SK-N-SH (cell line): ENCODE data around the gene CIAO3. TPM values are rescaled to one million over a fixed set of nuclear protein-coding genes. Genes with fewer than 3 reads are reported as not detected.

Experiments used
- CTCF ChIA-PET: fragments of 300-600, 350-600 bp; formaldehyde crosslinking; extraction: SDS; loops from one replicate; lab custom pipeline; 2021; lab: Yijun Ruan, JAX
- POLR2A ChIA-PET: fragments of 350-600 bp; sonication (Branson Sonifier 250); formaldehyde crosslinking; extraction: SDS; loops from one replicate; lab custom pipeline; 2020; ENCODE audit warnings: antibody characterized with exemption, inconsistent platforms; lab: Yijun Ruan, JAX
- DNase-seq: peaks from one replicate; pipeline ENCODE4 v3.0.0; 2012
- H2AFZ ChIP-seq: fragments of 200-600 bp; sonication (generic); 2 replicates; pipeline ENCODE4 v1.8.1; 2016; ENCODE audit warnings: antibody characterized with exemption, mild to moderate bottlenecking, low read depth
- H3F3A ChIP-seq: fragments of 200-600 bp; sonication (generic); replicated peaks from 2 replicates; pipeline ENCODE3; 2016; ENCODE audit warnings: antibody characterized with exemption, mild to moderate bottlenecking; ENCODE audit not compliant: insufficient read depth
- H3K27ac ChIP-seq, 2 experiments: fragments of 200-500 bp in 1 of 2; fragments of 200-600 bp in 1 of 2; sonication (Bioruptor generic) in 1 of 2; sonication (generic), shearing (Covaris generic) in 1 of 2; 2 replicates each; pipeline versions ENCODE4 v1.5.1 to v1.6.1; 2014 to 2016; ENCODE audit warnings: low read depth in 2 of 2, inconsistent platforms in 1 of 2, low read length in 1 of 2, mild to moderate bottlenecking in 1 of 2, mixed read lengths in 1 of 2
- H3K27me3 ChIP-seq: fragments of 200-600 bp; sonication (generic), shearing (Covaris generic); 2 replicates; pipeline ENCODE4 v1.6.1; 2016; ENCODE audit warnings: mixed run types; ENCODE audit not compliant: insufficient read depth
- H3K36me3 ChIP-seq, 2 experiments: fragments of 200-500 bp in 1 of 2; fragments of 200-600 bp in 1 of 2; sonication (Bioruptor generic) in 1 of 2; sonication (generic) in 1 of 2; replicated peaks in 1 of 2; 2 replicates each; pipeline versions ENCODE3 to v1.5.1; 2014 to 2016; ENCODE audit warnings: low read length in 1 of 2, mild to moderate bottlenecking in 1 of 2; ENCODE audit not compliant: insufficient read depth in 2 of 2, control insufficient read depth in 1 of 2
- H3K4me1 ChIP-seq, 2 experiments: fragments of 200-500 bp in 1 of 2; fragments of 200-600 bp in 1 of 2; sonication (Bioruptor generic) in 1 of 2; sonication (generic), shearing (Covaris generic) in 1 of 2; 2 replicates each; pipeline versions ENCODE4 v1.5.1 to v1.6.1; 2014 to 2016; ENCODE audit warnings: low read depth in 1 of 2, low read length in 1 of 2, mixed run types in 1 of 2; ENCODE audit not compliant: insufficient read depth in 2 of 2, control insufficient read depth in 1 of 2
- H3K4me2 ChIP-seq: fragments of 200-600 bp; sonication (generic), shearing (Covaris generic); 2 replicates; pipeline ENCODE4 v1.6.1; 2017; ENCODE audit warnings: mixed run types
- H3K4me3 ChIP-seq, 2 experiments: fragments of 200-500 bp in 1 of 2; fragments of 200-600 bp in 1 of 2; sonication (Bioruptor generic) in 1 of 2; sonication (generic), shearing (Covaris generic) in 1 of 2; 2 replicates each; pipeline versions ENCODE4 v1.5.1 to v1.8.1; 2014 to 2016; ENCODE audit warnings: low read depth in 2 of 2, inconsistent platforms in 1 of 2, low read length in 1 of 2, mild to moderate bottlenecking in 1 of 2, mixed read lengths in 1 of 2, moderate library complexity in 1 of 2
- H3K79me2 ChIP-seq: fragments of 200-600 bp; sonication (generic); 2 replicates; pipeline ENCODE4 v1.8.1; 2017; ENCODE audit warnings: mild to moderate bottlenecking; ENCODE audit not compliant: insufficient read depth
- H3K9ac ChIP-seq: fragments of 200-600 bp; sonication (generic); 2 replicates; pipeline ENCODE4 v1.6.1; 2017; ENCODE audit warnings: mixed run types
- H3K9me2 ChIP-seq: fragments of 200-600 bp; sonication (generic); 2 replicates; pipeline ENCODE4 v1.6.1; 2017; ENCODE audit warnings: mixed run types
- H3K9me3 ChIP-seq: fragments of 200-600 bp; sonication (generic); 2 replicates; pipeline ENCODE4 v1.6.1; 2017; ENCODE audit warnings: mixed run types, mild to moderate bottlenecking, moderate library complexity
- H4K20me1 ChIP-seq: fragments of 200-600 bp; sonication (generic); 2 replicates; pipeline ENCODE4 v1.6.1; 2017; ENCODE audit warnings: mild to moderate bottlenecking, mixed run types; ENCODE audit not compliant: insufficient read depth
- CHD2 ChIP-seq: fragments of 150-350 bp; IDR thresholded peaks from 2 replicates; pipeline ENCODE4 v1.6.1; 2018; ENCODE audit warnings: low read length; ENCODE audit not compliant: partially characterized antibody
- ELF1 ChIP-seq: IDR thresholded peaks from 2 replicates; pipeline ENCODE4 v1.4.0; 2012
- EP300 ChIP-seq, 2 experiments: IDR thresholded peaks; 2 replicates each; pipeline versions ENCODE4 v1.4.0 to v1.6.1; 2012; ENCODE audit warnings: borderline replicate concordance in 1 of 2, low read depth in 1 of 2, low read length in 1 of 2
- EZH2phosphoT487 ChIP-seq: fragments of 200-600 bp; sonication (generic); IDR thresholded peaks from 2 replicates; pipeline ENCODE4 v1.6.1; 2017; ENCODE audit warnings: low read depth, mixed run types, mild to moderate bottlenecking, antibody characterized with exemption, moderate library complexity, borderline replicate concordance
- FOSL2 ChIP-seq: IDR thresholded peaks from 2 replicates; pipeline ENCODE4 v1.4.0; 2012; ENCODE audit warnings: low read depth, mild to moderate bottlenecking, moderate library complexity, borderline replicate concordance
- FOXJ3 ChIP-seq: sonication (generic); formaldehyde crosslinking; IDR thresholded peaks from 2 replicates; pipeline ENCODE4 v1.5.1; 2020; ENCODE audit warnings: mild to moderate bottlenecking, missing genetic modification reagents
- FOXM1 ChIP-seq: IDR thresholded peaks from 2 replicates; pipeline ENCODE4 v1.4.0; 2012; ENCODE audit warnings: low read depth, mild to moderate bottlenecking
- GATA2 ChIP-seq: sonication (generic); formaldehyde crosslinking; IDR thresholded peaks from 2 replicates; pipeline ENCODE4 v1.5.0; 2020; ENCODE audit warnings: mild to moderate bottlenecking, missing genetic modification reagents
- JUND ChIP-seq: IDR thresholded peaks from 2 replicates; pipeline ENCODE4 v1.4.0; 2012
- MXI1 ChIP-seq: IDR thresholded peaks from 2 replicates; pipeline ENCODE4 v1.6.1; 2012; ENCODE audit warnings: mild to moderate bottlenecking, low read depth, low read length, improper control_type of control experiment
- NFIC ChIP-seq: IDR thresholded peaks from 2 replicates; pipeline ENCODE4 v1.4.0; 2012; ENCODE audit warnings: borderline replicate concordance
- NRF1 ChIP-seq: IDR thresholded peaks from 2 replicates; pipeline ENCODE4 v1.6.1; 2012; ENCODE audit warnings: low read depth, mild to moderate bottlenecking, low read length
- POLR2AphosphoS5 ChIP-seq: IDR thresholded peaks from 2 replicates; pipeline ENCODE4 v1.6.1; 2012; ENCODE audit warnings: low read depth, low read length
- TAF1 ChIP-seq: IDR thresholded peaks from 2 replicates; pipeline ENCODE4 v1.6.1; 2012; ENCODE audit warnings: low read depth, mild to moderate bottlenecking, low read length, moderate library complexity, borderline replicate concordance
- TCF12 ChIP-seq: IDR thresholded peaks from 2 replicates; pipeline ENCODE4 v1.4.0; 2012
- WGBS: methylation state at CpG from one replicate; pipeline ENCODE4 v1.1.6; 2017; ENCODE audit warnings: low lambda C conversion rate; 5-methylcytosine and 5-hydroxymethylcytosine counted together
- polyA plus RNA-seq, 3 experiments: library from polyadenylated mRNA; depleted of rRNA; stranded (reverse); fragments of >200 nt; gene quantifications; 2 replicates each; pipeline ENCODE4 v1.2.3, GENCODE V29; 2012
- TF ChIP-seq, protein P1 (sequence below): fragments of 150-350 bp; IDR thresholded peaks from 2 replicates; pipeline ENCODE4 v1.6.1; 2017; ENCODE audit warnings: antibody characterized with exemption, low read length, low read depth, borderline replicate concordance

Gene CIAO3
- polyA plus RNA-seq, 1 of the 3 experiments (the other 2 are of a cell fraction), result 14.4 TPM

DNA sequence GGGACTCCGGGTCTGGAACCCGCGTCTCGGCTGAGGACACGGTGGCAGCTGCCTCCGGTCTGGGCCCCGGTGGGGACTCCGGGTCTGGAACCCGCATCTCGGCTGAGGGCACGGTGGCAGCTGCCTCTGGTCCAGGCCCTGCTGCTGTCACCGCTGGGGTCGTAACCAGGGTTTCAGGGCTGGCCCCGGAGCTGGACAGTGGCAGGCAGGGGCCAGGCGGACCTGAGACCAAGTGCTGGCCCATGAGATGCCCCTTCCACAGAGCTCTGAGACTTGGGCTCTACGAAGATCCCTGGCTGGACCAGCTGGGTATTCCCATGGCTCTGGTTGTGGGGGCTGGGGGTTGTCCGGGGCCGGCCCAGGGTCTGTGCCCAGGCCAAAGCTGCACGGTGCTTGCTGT lies 43.6 kb upstream of the CIAO3 start:
- 98% methylated on average over 14 of the region's 19 CpGs for WGBS
- H3K27ac ChIP-seq, result no peak overlapping the region
- POLR2A ChIA-PET, result interaction anchor here (0.9 to 1.4 kb wide), 2 partner anchors 43 to 68 kb away, joined by 3 to 4 read pairs; partner anchors contain the start of gene CIAO3
- no peaks in the 10 kb centered on the region for H3K9me2 ChIP-seq
- H4K20me1 ChIP-seq, result peaks cover 23% of the 10 kb centered on the region; the same call in 1 of the 2 replicates
- peaks cover 27% of the 10 kb centered on the region for H3K79me2 ChIP-seq
- H3K4me1 ChIP-seq, result peaks cover 0 to 25% of the 10 kb centered on the region in 2 experiments; a peak in 1 of 4 replicates
- peaks cover 17% of the 10 kb centered on the region; the same call in 1 of the 2 replicates for H3K27me3 ChIP-seq
- H3K9ac ChIP-seq, result no peak overlapping the region
- no peak overlapping the region for H3K4me3 ChIP-seq
- no peak for DNase-seq
- peaks cover 0 to 10% of the 10 kb centered on the region in 2 experiments for H3K36me3 ChIP-seq
- TF ChIP-seq MXI1 (no peak), JUND (no peak), EP300 (IDR thresholded peaks at IDR 0.05; ENCODE audit: borderline replicate concordance in 1 of 2, low read depth in 1 of 2, low read length in 1 of 2) (no peak), FOSL2 (no peak), FOXM1 (no peak), EZH2phosphoT487 (no peak), TCF12 (no peak)
- TF ChIP-seq, protein P1, sequence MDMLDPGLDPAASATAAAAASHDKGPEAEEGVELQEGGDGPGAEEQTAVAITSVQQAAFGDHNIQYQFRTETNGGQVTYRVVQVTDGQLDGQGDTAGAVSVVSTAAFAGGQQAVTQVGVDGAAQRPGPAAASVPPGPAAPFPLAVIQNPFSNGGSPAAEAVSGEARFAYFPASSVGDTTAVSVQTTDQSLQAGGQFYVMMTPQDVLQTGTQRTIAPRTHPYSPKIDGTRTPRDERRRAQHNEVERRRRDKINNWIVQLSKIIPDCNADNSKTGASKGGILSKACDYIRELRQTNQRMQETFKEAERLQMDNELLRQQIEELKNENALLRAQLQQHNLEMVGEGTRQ, result no peak
- CTCF ChIA-PET, result interaction anchor here (1.0 to 8.9 kb wide), 14 partner anchors 12 to 285 kb away, joined by 4 to 127 read pairs (median 10); partner anchors contain the start of genes ANTKMT, CCDC78, CIAO3 and FBXL16
- H2AFZ ChIP-seq, result no peak overlapping the region
- H3F3A ChIP-seq, result no peaks in the 10 kb centered on the region
- H3K4me2 ChIP-seq, result no peak overlapping the region
- H3K9me3 ChIP-seq, result no peaks in the 10 kb centered on the region

DNA sequence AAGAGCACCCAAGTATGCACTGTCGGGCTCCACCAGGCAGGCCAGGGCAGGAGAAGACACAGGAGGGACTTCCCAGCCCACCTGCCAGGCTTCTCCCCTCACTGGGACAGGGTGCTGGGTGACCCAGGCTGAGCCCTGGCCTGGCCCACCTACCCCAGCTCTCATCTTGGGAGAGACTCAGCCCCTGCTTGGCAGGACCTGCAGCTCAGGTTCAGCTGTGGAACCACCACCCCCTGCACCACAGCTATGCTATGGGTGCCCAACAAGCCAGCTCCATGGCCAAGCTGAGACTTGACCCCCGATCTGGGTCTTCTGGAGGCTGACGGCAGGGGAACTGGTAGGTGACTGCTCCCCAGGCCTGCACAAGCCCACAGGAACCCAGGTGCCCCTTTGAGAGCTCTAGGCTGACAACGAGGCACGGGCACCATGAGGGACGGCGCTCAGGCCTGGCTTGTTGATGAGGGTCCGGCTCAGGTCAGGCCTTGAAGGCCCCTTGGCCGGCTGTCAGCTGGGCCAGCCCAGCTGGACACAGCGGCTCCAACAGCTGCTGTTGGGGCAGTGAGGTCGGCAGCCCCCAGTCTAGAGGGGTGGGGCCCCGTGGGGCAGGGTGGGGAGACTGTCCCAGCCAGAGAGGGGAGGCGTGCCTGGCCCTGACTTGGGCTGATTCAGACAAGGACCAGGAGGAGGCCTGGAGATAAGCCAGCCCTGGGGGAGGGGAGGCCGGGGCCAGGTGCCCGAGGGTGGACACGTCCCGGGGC lies 42.8 kb upstream of the CIAO3 start:
- POLR2A ChIA-PET, result interaction anchor here (0.6 to 1.4 kb wide), 2 partner anchors 64 to 67 kb away, joined by 3 to 4 read pairs; no protein-coding TSS in a partner anchor
- TF ChIP-seq FOXM1 (no peak), ELF1 (no peak), EP300 (IDR thresholded peaks at IDR 0.05; ENCODE audit: borderline replicate concordance in 1 of 2, low read depth in 1 of 2, low read length in 1 of 2) (no peak), EZH2phosphoT487 (no peak), NRF1 (no peak), TAF1 (no peak), POLR2AphosphoS5 (no peak), NFIC (no peak), FOXJ3 (CRISPR knock-in tag) (no peak), CHD2 (no peak), MXI1 (no peak), GATA2 (no peak), FOSL2 (no peak)
- TF ChIP-seq, protein P1, result no peak

More for the DNA sequence above, 42.8 kb upstream of the CIAO3 start:
- Histone ChIP-seq H3K79me2 (peaks cover 18% of the 10 kb centered on the region), H3K27ac (no peak overlapping the region), H3K9me2 (no peaks in the 10 kb centered on the region), H3K4me3 (no peak overlapping the region), H3K4me2 (no peak overlapping the region), H3K27me3 (peaks cover 17% of the 10 kb centered on the region; the same call in 1 of the 2 replicates), H3K4me1 (peaks cover 0 to 18% of the 10 kb centered on the region in 2 experiments; a peak in 1 of 4 replicates), H3F3A (no peaks in the 10 kb centered on the region), H3K9ac (no peak overlapping the region), H2AFZ (no peak overlapping the region), H4K20me1 (peaks cover 20% of the 10 kb centered on the region; the same call in 1 of the 2 replicates), H3K36me3 (peaks cover 0 to 10% of the 10 kb centered on the region in 2 experiments), H3K9me3 (no peaks in the 10 kb centered on the region)
- CTCF ChIA-PET, result interaction anchor here (1.4 to 8.9 kb wide), 7 partner anchors 11 to 73 kb away, joined by 4 to 127 read pairs (median 10); partner anchors contain the start of genes CIAO3 and METRN
- WGBS, result no CpG with 5 or more reads among the region's 17 CpGs
- no peak for DNase-seq
